Hepatocyte (in vitro differentiated cells): Measurements from ENCODE around the gene JARID2. TPM values are rescaled to one million over a fixed set of nuclear protein-coding genes. Genes with fewer than 3 reads are reported as not detected.
A peak's percentile ranks its signal among the peaks of the same experiment; 100 is the strongest.

ENCODE experiments used
- DNase-seq: peaks from one replicate; pipeline ENCODE4 v3.0.0-alpha.2; 2016; ENCODE audit warnings: low spot score
- H2AFZ ChIP-seq: fragments of 200-600 bp; sonication (generic); 2 replicates; pipeline ENCODE4 v1.6.0; 2016; ENCODE audit warnings: antibody characterized with exemption, mild to moderate bottlenecking
- H3K27ac ChIP-seq: fragments of 200-600 bp; sonication (generic); 2 replicates; pipeline ENCODE4 v1.5.1; 2016; ENCODE audit warnings: mild to moderate bottlenecking
- H3K27me3 ChIP-seq: fragments of 200-600 bp; sonication (generic); 2 replicates; pipeline ENCODE4 v1.6.1; 2016
- H3K36me3 ChIP-seq: fragments of 200-600 bp; sonication (generic); replicated peaks from 2 replicates; pipeline ENCODE4 v1.5.1; 2016; ENCODE audit warnings: low read depth; ENCODE audit not compliant: insufficient read depth
- H3K4me1 ChIP-seq: fragments of 200-600 bp; sonication (generic); 2 replicates; pipeline ENCODE4 v1.5.1; 2016; ENCODE audit warnings: mild to moderate bottlenecking, moderate library complexity; ENCODE audit not compliant: insufficient read depth
- H3K4me2 ChIP-seq: fragments of 200-600 bp; sonication (generic); 2 replicates; pipeline ENCODE4 v1.6.0; 2016
- H3K4me3 ChIP-seq: fragments of 200-600 bp; sonication (generic); 2 replicates; pipeline ENCODE4 v1.5.1; 2016; ENCODE audit warnings: mild to moderate bottlenecking
- H3K79me2 ChIP-seq: fragments of 200-600 bp; sonication (generic); 2 replicates; pipeline ENCODE4 v1.6.0; 2017; ENCODE audit warnings: mild to moderate bottlenecking
- H3K9me2 ChIP-seq: fragments of 200-600 bp; sonication (generic); replicated peaks from 2 replicates; pipeline ENCODE4 v1.6.0; 2017; ENCODE audit warnings: mild to moderate bottlenecking; ENCODE audit not compliant: insufficient read depth
- H3K9me3 ChIP-seq: fragments of 200-600 bp; sonication (generic); 2 replicates; pipeline ENCODE4 v1.5.1; 2016; ENCODE audit warnings: low read depth, mild to moderate bottlenecking
- H4K20me1 ChIP-seq: fragments of 200-600 bp; sonication (generic); 2 replicates; pipeline ENCODE4 v1.6.0; 2016; ENCODE audit warnings: mild to moderate bottlenecking; ENCODE audit not compliant: insufficient read depth, poor library complexity, severe bottlenecking
- EZH2 ChIP-seq: fragments of 200-600 bp; sonication (generic); IDR thresholded peaks from 2 replicates; pipeline ENCODE4 v1.6.1; 2016; ENCODE audit warnings: antibody characterized with exemption, mild to moderate bottlenecking, borderline replicate concordance
- EZH2phosphoT487 ChIP-seq: fragments of 200-600 bp; sonication (generic); IDR thresholded peaks from one replicate; pipeline ENCODE4 v1.6.1; 2018; ENCODE audit warnings: antibody characterized with exemption, mild to moderate bottlenecking, low read depth, moderate library complexity; ENCODE audit not compliant: unreplicated experiment, severe bottlenecking
- WGBS: methylation state at CpG from one replicate; pipeline ENCODE4 v1.1.6; 2016; ENCODE audit warnings: low lambda C conversion rate; ENCODE audit errors: missing lambda C conversion rate; 5-methylcytosine and 5-hydroxymethylcytosine counted together
- polyA plus RNA-seq: library from polyadenylated mRNA; unstranded; fragments of >200 nt; fragmentation: Nextera tagmentation; extraction: Ambion mirVana; gene quantifications from 2 replicates; pipeline ENCODE4 v1.2.1, GENCODE V29; 2016
- total RNA-seq: library from RNA; depleted of rRNA; stranded (reverse); fragments of >200 nt; gene quantifications from 2 replicates; pipeline ENCODE4 v1.2.3, GENCODE V29; 2014
- TF ChIP-seq, protein P1 (sequence below): fragments of 200-600 bp; sonication (generic); IDR thresholded peaks from 2 replicates; pipeline ENCODE4 v1.5.1; 2016; ENCODE audit warnings: antibody characterized with exemption, mild to moderate bottlenecking; ENCODE audit not compliant: poor library complexity

JARID2 gene
- total and polyA plus RNA-seq, 2 experiments from 2014 or later: 4.6 to 11.6 TPM

DNA sequence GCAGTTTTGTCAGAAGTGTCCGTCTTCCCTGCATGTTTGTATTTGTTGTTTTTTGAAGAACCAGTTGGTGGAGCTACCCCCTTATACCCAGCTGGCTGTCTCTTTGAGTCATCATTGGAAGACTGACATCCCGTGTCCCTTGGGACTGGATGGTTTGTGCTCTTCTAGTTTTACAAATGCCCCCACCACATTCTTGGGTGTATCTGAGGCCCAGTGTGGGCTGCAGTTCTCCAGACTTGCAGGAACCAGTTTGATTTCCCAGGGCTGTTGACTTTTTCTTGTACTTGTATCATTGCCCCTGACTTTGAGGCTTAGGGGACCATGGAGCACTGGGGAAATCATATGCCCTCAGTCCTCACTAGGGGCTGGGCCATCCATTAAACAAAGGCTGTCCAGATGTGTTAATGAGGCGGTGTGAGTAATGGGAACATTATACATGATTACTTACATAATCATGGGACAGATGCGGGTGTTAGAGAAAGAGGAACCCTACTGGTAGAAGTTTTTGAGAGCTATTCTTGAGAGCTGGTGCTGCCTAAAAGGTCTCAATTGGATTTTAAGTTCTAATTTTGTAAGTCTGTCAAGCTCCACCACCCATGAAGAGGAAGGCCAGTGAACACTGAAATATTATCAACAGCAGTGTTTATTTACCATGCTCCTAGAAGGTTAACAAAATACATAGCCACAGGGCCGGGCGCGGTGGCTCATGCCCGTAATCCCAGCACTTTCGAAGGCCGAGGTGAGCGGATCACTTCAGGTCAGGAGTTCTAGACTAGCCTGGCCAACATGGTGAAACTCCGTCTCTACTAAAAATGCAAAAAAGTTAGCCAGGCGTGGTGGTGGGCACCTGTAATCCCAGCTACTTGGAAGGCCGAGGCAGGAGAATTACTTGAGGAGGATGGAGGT is 8.5 kb downstream of the JARID2 start:
- 93% methylated on average over 14 of the region's 14 CpGs for WGBS
- no peak overlapping the region for H3K4me3 ChIP-seq
- no peaks in the 10 kb centered on the region for H3K9me2 ChIP-seq
- H3K27ac ChIP-seq: no peak overlapping the region
- no peaks in the 10 kb centered on the region for H3K27me3 ChIP-seq
- H3K79me2 ChIP-seq: peaks cover 95% of the 10 kb centered on the region
- no peak for DNase-seq
- no peak overlapping the region for H2AFZ ChIP-seq
- peaks cover 22% of the 10 kb centered on the region for H4K20me1 ChIP-seq
- H3K4me2 ChIP-seq: no peak overlapping the region
- no peaks in the 10 kb centered on the region for H3K36me3 ChIP-seq
- no peak for TF ChIP-seq EZH2
- TF ChIP-seq EZH2phosphoT487: no peak
- TF ChIP-seq, protein P1, sequence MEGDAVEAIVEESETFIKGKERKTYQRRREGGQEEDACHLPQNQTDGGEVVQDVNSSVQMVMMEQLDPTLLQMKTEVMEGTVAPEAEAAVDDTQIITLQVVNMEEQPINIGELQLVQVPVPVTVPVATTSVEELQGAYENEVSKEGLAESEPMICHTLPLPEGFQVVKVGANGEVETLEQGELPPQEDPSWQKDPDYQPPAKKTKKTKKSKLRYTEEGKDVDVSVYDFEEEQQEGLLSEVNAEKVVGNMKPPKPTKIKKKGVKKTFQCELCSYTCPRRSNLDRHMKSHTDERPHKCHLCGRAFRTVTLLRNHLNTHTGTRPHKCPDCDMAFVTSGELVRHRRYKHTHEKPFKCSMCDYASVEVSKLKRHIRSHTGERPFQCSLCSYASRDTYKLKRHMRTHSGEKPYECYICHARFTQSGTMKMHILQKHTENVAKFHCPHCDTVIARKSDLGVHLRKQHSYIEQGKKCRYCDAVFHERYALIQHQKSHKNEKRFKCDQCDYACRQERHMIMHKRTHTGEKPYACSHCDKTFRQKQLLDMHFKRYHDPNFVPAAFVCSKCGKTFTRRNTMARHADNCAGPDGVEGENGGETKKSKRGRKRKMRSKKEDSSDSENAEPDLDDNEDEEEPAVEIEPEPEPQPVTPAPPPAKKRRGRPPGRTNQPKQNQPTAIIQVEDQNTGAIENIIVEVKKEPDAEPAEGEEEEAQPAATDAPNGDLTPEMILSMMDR: peak; percentile 17
- H3K9me3 ChIP-seq: no peaks in the 10 kb centered on the region
- peaks cover 27% of the 10 kb centered on the region for H3K4me1 ChIP-seq

DNA sequence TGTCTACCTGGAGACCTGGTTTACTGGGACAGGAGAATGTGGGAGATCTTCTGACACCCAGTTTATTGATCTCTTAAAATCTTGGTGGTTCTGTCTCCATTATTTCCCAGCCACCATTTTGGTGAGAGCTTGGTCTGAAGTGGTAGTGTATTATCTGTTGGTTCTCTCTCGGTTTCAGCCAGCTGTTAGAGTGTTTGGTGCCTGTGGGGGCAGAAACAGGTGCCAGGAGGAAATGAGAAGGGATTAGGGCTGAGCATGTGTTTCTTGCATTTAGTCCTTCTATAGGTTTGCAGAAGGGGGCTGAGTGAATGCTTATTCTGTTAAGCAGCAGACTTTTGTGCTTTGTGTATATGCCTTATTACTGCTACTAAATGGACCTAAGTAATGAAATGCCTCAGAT is 9.6 kb downstream of the JARID2 start:
- H3K27me3 ChIP-seq: no peaks in the 10 kb centered on the region
- peaks cover 35% of the 10 kb centered on the region for H3K4me1 ChIP-seq
- no peak overlapping the region for H3K4me3 ChIP-seq
- TF ChIP-seq EZH2phosphoT487 (no peak), EZH2 (no peak)
- TF ChIP-seq, protein P1: no peak
- no peaks in the 10 kb centered on the region for H3K9me3 ChIP-seq
- no peak for DNase-seq
- H3K36me3 ChIP-seq: no peaks in the 10 kb centered on the region
- H4K20me1 ChIP-seq: peaks cover 20% of the 10 kb centered on the region
- H3K9me2 ChIP-seq: no peaks in the 10 kb centered on the region
- WGBS: 84% methylated on average over 1 of the region's 1 CpG
- H3K79me2 ChIP-seq: peaks cover 95% of the 10 kb centered on the region
- no peak overlapping the region for H3K4me2 ChIP-seq
- no peak overlapping the region for H3K27ac ChIP-seq
- no peak overlapping the region for H2AFZ ChIP-seq

DNA sequence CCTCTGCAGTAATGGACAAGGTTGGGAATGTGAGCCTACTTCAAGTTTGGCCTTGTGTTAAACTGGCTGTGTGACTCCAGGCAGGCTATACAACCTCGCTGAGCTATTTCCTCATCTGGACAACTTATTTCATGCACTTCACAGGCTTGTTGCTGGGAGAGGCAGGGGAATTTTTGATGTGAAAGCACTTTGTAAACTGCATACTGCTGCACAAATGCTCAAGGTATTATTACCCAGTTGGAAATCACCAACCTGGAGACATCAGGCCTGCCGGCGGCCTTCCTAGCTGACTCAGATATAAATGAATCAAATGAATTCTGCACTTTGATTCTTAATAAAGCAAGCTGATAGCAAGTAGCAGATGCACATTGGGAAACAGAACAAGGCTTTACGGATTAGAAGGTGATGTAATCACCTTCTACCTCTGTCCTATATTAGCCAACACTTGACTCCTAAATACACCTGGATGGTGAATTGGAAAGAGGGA is 10.1 kb downstream of the JARID2 start:
- H3K27ac ChIP-seq: no peak overlapping the region

More for the DNA sequence above, 10.1 kb downstream of the JARID2 start:
- H3K4me1 ChIP-seq: peaks cover 35% of the 10 kb centered on the region
- H3K9me3 ChIP-seq: no peaks in the 10 kb centered on the region
- WGBS: 85% methylated on average over 4 of the region's 4 CpGs
- no peak overlapping the region for H3K4me3 ChIP-seq
- H3K4me2 ChIP-seq: no peak overlapping the region
- H2AFZ ChIP-seq: no peak overlapping the region
- no peak for DNase-seq
- TF ChIP-seq EZH2: no peak
- TF ChIP-seq EZH2phosphoT487: no peak
- TF ChIP-seq, protein P1: no peak
- H3K36me3 ChIP-seq: no peaks in the 10 kb centered on the region
- no peaks in the 10 kb centered on the region for H3K27me3 ChIP-seq
- peaks cover 90% of the 10 kb centered on the region for H3K79me2 ChIP-seq
- H3K9me2 ChIP-seq: no peaks in the 10 kb centered on the region
- H4K20me1 ChIP-seq: peaks cover 21% of the 10 kb centered on the region
